ENCODE measurements around the gene EGFL7.

- TF ChIP-seq CTCF (conservative IDR thresholded peaks at IDR 0.05): no peak
- TF ChIP-seq ZFX (IDR thresholded peaks at IDR 0.05): no peak
Measured at GRCh38 chr9:136673088-136673974, 10.6 kb downstream of the EGFL7 start.
